Kidney epithelial cell (primary cell): Measurements from ENCODE around the gene MUC12. TPM values are rescaled to one million over a fixed set of nuclear protein-coding genes. Genes with fewer than 3 reads are reported as not detected.
"Not testable (repeated sequence)": the region's sequence is repeated elsewhere in the genome, so short reads cannot be mapped to it uniquely, and the experiment has no call there.

ENCODE experiments used
- DNase-seq: peaks from one replicate; pipeline ENCODE4 v3.0.0-alpha.2; 2010; ENCODE audit warnings: low read depth
- H3K27me3 ChIP-seq: 2 replicates; pipeline ENCODE4 v1.6.0; 2011; ENCODE audit warnings: low read length; ENCODE audit not compliant: control insufficient read depth, insufficient read depth
- H3K36me3 ChIP-seq: 2 replicates; pipeline ENCODE4 v1.5.1; 2011; ENCODE audit warnings: low read length; ENCODE audit not compliant: control insufficient read depth, insufficient read depth
- H3K4me3 ChIP-seq: 2 replicates; pipeline ENCODE4 v1.5.1; 2011; ENCODE audit warnings: low read depth, mild to moderate bottlenecking, control low read depth, low read length
- total RNA-seq: library from RNA; depleted of rRNA; stranded (reverse); fragments of >200 nt; gene quantifications from 2 replicates; pipeline ENCODE4 v1.2.3, GENCODE V29; 2015
- TF ChIP-seq, protein P1 (sequence below): IDR thresholded peaks from 2 replicates; pipeline ENCODE4 v1.5.1; 2011; ENCODE audit warnings: mild to moderate bottlenecking, moderate library complexity, low read length, control low read depth, inconsistent platforms; ENCODE audit not compliant: insufficient read depth, poor library complexity, severe bottlenecking

MUC12 gene
- total RNA-seq, 1 donor from 2014 or later: 4.2 TPM

DNA sequence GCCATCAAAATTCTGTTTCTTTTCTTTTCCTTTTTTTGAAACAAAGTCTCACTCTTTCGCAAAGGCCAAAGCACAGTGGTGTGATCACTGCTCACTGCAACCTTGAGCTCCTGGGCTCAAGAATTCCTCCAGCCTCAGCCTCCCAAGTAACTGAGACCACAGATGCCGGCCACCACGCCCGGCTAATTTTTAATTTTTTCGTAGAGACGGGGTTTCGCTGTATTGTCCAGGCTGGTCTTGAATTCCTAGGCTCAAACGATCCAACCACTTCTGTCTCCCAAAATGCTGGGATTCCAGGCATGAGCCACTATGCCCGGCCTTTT is 90.2 kb downstream of the MUC12 start:
- DNase-seq: no peak
- Histone ChIP-seq H3K27me3 (peaks cover 7% of the 10 kb centered on the region), H3K36me3 (no peaks in the 10 kb centered on the region), H3K4me3 (no peak overlapping the region)
- TF ChIP-seq, protein P1, sequence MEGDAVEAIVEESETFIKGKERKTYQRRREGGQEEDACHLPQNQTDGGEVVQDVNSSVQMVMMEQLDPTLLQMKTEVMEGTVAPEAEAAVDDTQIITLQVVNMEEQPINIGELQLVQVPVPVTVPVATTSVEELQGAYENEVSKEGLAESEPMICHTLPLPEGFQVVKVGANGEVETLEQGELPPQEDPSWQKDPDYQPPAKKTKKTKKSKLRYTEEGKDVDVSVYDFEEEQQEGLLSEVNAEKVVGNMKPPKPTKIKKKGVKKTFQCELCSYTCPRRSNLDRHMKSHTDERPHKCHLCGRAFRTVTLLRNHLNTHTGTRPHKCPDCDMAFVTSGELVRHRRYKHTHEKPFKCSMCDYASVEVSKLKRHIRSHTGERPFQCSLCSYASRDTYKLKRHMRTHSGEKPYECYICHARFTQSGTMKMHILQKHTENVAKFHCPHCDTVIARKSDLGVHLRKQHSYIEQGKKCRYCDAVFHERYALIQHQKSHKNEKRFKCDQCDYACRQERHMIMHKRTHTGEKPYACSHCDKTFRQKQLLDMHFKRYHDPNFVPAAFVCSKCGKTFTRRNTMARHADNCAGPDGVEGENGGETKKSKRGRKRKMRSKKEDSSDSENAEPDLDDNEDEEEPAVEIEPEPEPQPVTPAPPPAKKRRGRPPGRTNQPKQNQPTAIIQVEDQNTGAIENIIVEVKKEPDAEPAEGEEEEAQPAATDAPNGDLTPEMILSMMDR: no peak

DNA sequence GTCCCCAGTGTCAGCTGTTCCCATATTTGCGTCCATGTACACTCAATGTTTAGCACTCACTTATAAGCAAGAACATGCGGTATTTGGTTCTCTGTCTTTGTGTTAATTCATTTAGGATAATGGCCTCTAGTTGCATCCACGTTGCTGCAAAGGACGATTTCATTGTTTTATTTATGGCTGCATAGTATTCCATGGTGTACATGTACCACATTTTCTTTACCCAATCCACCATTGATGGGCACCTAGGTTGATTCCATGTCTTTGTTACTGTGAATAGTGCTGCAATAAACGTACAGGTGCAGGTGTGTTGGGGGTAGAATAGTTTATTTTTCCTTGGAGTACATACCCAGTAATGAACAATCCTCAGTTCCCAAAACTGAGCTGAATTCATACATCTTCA is 91.6 kb downstream of the MUC12 start:
- Histone ChIP-seq H3K36me3 (no peaks in the 10 kb centered on the region), H3K27me3 (peaks cover 9% of the 10 kb centered on the region), H3K4me3 (no peak overlapping the region)
- TF ChIP-seq, protein P1: no peak
- DNase-seq: no peak

DNA sequence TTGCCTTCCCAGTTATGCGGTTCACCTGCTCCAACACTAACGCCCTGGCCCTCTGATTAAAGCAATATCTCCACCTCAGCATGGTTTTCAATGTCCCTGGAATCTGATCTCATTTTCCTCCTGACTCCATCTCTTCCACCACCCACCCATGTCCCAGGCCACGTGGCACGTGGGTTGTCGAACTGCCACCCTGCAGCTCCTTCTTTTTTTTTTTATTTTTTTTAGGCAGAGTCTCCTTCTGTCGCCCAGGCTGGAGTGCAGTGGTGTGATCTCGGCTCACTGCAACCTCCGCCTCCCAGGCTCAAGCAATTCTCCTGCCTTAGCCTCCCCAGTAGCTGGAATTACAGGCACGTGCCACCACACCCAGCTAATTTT is 94.8 kb downstream of the MUC12 start:
- not testable (repeated sequence) for H3K36me3 ChIP-seq, DNase-seq, H3K4me3 ChIP-seq
- H3K27me3 ChIP-seq: peaks cover 17% of the 10 kb centered on the region

DNA sequence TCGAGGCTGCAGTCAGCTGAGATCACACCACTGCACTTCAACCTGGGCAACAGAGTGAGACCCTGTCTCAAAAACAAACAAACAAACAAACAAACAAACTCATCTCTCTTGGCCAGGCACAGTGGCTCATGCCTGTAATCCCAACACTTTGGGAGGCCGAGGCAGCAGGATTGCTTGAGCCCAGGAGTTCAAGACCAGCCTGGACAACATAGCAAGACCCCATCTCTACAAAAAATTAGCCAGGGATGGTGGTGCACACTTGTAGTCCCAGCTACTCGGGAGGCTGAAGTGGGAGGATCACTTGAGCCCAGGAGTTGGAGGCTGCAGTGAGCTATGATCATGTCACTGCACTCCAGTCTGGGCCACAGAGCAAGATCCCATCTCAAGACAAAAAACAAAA is 95.8 kb downstream of the MUC12 start:
- not testable (repeated sequence) for H3K36me3 ChIP-seq, DNase-seq, H3K4me3 ChIP-seq
- peaks cover 17% of the 10 kb centered on the region for H3K27me3 ChIP-seq

DNA sequence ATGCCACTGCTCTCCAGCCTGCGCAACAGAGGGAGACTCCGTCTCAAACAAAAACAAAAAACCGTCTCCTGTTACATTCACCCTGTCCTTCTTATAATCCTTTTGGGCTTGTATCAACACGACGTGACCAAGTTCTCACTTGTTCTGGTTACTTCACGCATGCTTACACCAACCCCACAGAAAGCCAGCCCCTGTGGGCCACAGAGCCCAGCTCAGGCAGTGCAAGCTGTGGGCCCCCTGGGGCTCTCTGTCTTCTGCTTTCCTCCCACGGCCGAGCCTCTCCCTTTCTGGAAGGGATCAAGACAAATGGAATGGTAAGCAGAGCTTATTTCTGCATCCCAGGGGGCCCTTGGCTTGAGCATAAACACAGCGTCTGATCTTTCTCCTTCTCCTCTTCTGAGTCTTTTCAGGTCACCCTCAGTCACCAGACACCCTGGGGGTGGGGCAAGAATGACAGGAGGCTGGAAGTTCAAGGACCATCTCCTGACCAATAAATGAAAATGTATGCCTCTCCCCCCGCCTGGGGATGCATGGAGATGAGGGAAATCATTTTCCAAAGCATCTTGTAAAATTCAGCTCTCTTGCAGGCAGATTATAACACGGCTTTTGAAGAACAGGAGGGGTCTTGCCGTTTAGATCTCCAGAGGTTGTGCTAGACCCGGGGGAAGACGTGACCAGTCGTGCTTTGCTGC is 96.9 kb downstream of the MUC12 start:
- no peaks in the 10 kb centered on the region for H3K36me3 ChIP-seq
- H3K27me3 ChIP-seq: peaks cover 17% of the 10 kb centered on the region
- H3K4me3 ChIP-seq: no peak overlapping the region
- TF ChIP-seq, protein P1: no peak
- no peak for DNase-seq

DNA sequence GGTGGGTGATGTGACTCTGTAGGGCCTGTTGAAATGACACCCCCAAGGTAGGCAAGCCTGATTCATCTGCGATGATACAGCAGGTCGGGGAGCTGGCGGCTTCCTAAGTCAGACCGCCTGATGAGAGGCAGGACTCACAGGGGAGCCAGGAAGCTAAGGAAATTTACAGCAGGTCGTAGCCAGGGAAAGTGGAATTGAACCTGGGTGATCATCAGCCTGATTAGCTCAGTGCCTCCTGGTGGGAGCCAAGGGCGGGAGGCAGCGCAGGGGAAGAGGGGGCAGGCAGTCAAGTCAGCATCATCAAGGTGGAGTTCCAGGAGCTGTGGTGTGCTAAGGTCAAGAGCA is 97.4 kb downstream of the MUC12 start:
- H3K4me3 ChIP-seq: no peak overlapping the region
- H3K36me3 ChIP-seq: no peaks in the 10 kb centered on the region
- DNase-seq: no peak
- TF ChIP-seq, protein P1: no peak
- peaks cover 17% of the 10 kb centered on the region for H3K27me3 ChIP-seq

DNA sequence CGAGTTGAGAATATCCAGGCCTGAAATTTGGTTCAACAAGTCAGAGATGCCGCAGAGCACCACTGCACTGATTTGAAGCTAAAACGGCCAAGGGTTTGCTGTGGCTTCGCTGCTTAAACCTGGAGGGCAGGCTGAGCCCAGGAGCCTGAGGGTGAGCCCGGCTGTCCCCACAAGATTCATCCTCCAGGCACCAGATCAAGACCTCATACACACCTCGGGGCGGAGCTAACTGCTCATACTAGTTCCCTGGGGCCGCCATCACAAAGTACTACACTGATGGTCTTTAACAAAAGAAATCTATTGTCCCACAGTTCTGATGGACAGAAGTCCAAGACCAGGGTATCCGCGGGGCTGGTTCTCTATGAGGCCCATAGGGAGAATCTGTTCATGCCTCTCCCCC is 99.0 kb downstream of the MUC12 start:
- TF ChIP-seq, protein P1: no peak
- Histone ChIP-seq H3K27me3 (peaks cover 15% of the 10 kb centered on the region), H3K36me3 (no peaks in the 10 kb centered on the region), H3K4me3 (no peak overlapping the region)
- no peak for DNase-seq
